Spleen (tissue), 7 donors: ENCODE data around the gene XIRP2.

Experiments
- CTCF ChIP-seq, 11 experiments: fragments of 200-600 bp in 7 of 11; fragments of 450-650 bp in 4 of 11; sonication (generic) in 4 of 11; IDR thresholded peaks in 8 of 11; conservative IDR thresholded peaks in 3 of 11; 1 replicate in 7 of 11; 2 replicates in 4 of 11; pipeline versions ENCODE4 v1.4.0 to v1.8.0; 2016 to 2021; ENCODE audit warnings: antibody characterized with exemption in 11 of 11, inconsistent platforms in 4 of 11, mild to moderate bottlenecking in 1 of 11
- POLR2A ChIP-seq, 3 donors: fragments of 450-650 bp; IDR thresholded peaks; one replicate each; pipeline ENCODE4 v1.5.1; 2017; ENCODE audit warnings: antibody characterized with exemption in 3 of 3, mild to moderate bottlenecking in 1 of 3
- donor health status: DM: no; HTN: no; CAD: no; lungs with moderate emphysema.
- donor health status: DM: no; HTN: no; CAD: no.
- donor health status: DM: no; HTN: no; CAD: no.

- TF ChIP-seq CTCF (IDR thresholded peaks at IDR 0.05 in 8 of 11, conservative IDR thresholded peaks at IDR 0.05 in 3 of 11) (no peak), POLR2A (IDR thresholded peaks at IDR 0.05) (no peak)
These were observed 69.4 kb downstream of the XIRP2 start for GRCh38 chr2:166957686-166958085.
